A549 (cell line): Measurements from ENCODE around the gene COQ8B. TPM values are rescaled to one million over a fixed set of nuclear protein-coding genes. Genes with fewer than 3 reads are reported as not detected.

Experiments
- ATAC-seq, 2 experiments: fragments of 200-7000 bp in 1 of 2; fragments of >200 bp in 1 of 2; cut with Nextera tagmentation in 1 of 2; cut with Tn5 transposase in 1 of 2; 3 replicates each; pipeline versions ENCODE4 v1.8.0 to v1.9.1; 2018 to 2020; ENCODE audit warnings: mild to moderate bottlenecking in 1 of 2, moderate library complexity in 1 of 2
- CTCF ChIA-PET: fragments of 300-600 bp; sonication (Branson Sonifier 250); formaldehyde crosslinking; extraction: SDS; loops from one replicate; lab custom pipeline; 2021; ENCODE audit warnings: antibody characterized with exemption, inconsistent platforms; lab: Yijun Ruan, JAX
- POLR2A ChIA-PET: fragments of 350-600 bp; formaldehyde crosslinking; extraction: SDS; loops from one replicate; lab custom pipeline; 2021; ENCODE audit warnings: antibody characterized with exemption, inconsistent platforms; lab: Yijun Ruan, JAX
- DNase-seq, 2 experiments: peaks; one replicate each; pipeline versions ENCODE4 v3.0.0 to v3.0.0-alpha.2; 2011 to 2016; ENCODE audit warnings: low read depth in 1 of 2, low spot score in 1 of 2
- FAIRE-seq: peaks from 2 replicates; lab custom pipeline; 2011; peaks lifted over from hg19 to GRCh38; lab: Jason Lieb, UNC
- H3K27ac ChIP-seq, 2 experiments: fragments of >200 bp; sonication (Bioruptor Twin); formaldehyde crosslinking; 3 replicates each; pipeline ENCODE4 v1.5.1; 2016 to 2017
- H3K4me1 ChIP-seq: fragments of >200 bp; sonication (Bioruptor Twin); formaldehyde crosslinking; 3 replicates; pipeline ENCODE4 v1.6.1; 2016
- H3K4me2 ChIP-seq: fragments of >200 bp; sonication (Bioruptor Twin); formaldehyde crosslinking; 3 replicates; pipeline ENCODE4 v1.6.1; 2016
- H3K4me3 ChIP-seq: fragments of >200 bp; sonication (Bioruptor Twin); formaldehyde crosslinking; 3 replicates; pipeline ENCODE4 v1.5.1; 2016
- H3K9me3 ChIP-seq: fragments of >200 bp; sonication (Bioruptor Twin); formaldehyde crosslinking; 3 replicates; pipeline ENCODE4 v1.6.1; 2016
- CBX8 ChIP-seq: fragments of 200-600 bp; sonication (generic); IDR thresholded peaks from 2 replicates; pipeline ENCODE4 v1.6.1; 2016
- CEBPB ChIP-seq, 2 experiments: fragments of >200 bp in 1 of 2; sonication (Bioruptor Twin) in 1 of 2; formaldehyde crosslinking in 1 of 2; IDR thresholded peaks; 2 replicates each; pipeline ENCODE4 v1.6.1; 2012 to 2016
- CHD2 ChIP-seq: fragments of 150-350 bp; IDR thresholded peaks from 2 replicates; pipeline ENCODE4 v1.6.1; 2014; ENCODE audit warnings: low read length; ENCODE audit not compliant: partially characterized antibody
- FOSL2 ChIP-seq, 2 experiments: fragments of 450-650 bp in 1 of 2; fragments of >200 bp in 1 of 2; sonication (Bioruptor Twin) in 1 of 2; formaldehyde crosslinking; IDR thresholded peaks; 2 replicates each; pipeline versions ENCODE4 v1.5.0 to v1.6.1; 2016 to 2020; ENCODE audit warnings: mild to moderate bottlenecking in 1 of 2, moderate library complexity in 1 of 2
- HMGXB4 ChIP-seq: fragments of 250-450 bp; sonication (Bioruptor Pico); IDR thresholded peaks from 2 replicates; pipeline ENCODE4 v1.5.0; 2021; ENCODE audit warnings: mild to moderate bottlenecking, moderate library complexity, borderline replicate concordance
- HOXA7 ChIP-seq: fragments of 250-450 bp; sonication (Bioruptor Pico); IDR thresholded peaks from 2 replicates; pipeline ENCODE4 v1.5.0; 2020; ENCODE audit warnings: mild to moderate bottlenecking, moderate library complexity
- HOXB5 ChIP-seq: fragments of 250-450 bp; sonication (Bioruptor Pico); IDR thresholded peaks from 2 replicates; pipeline ENCODE4 v1.5.0; 2020; ENCODE audit warnings: mild to moderate bottlenecking, moderate library complexity
- JUN ChIP-seq, 2 experiments: fragments of >200 bp; sonication (Bioruptor Twin); formaldehyde crosslinking; IDR thresholded peaks; 2 replicates in 1 of 2; 3 replicates in 1 of 2; pipeline ENCODE4 v1.6.1; 2016 to 2017
- KDM1A ChIP-seq: fragments of 200-600 bp; sonication (generic); IDR thresholded peaks from 2 replicates; pipeline ENCODE4 v1.6.1; 2016; ENCODE audit warnings: low read depth, mild to moderate bottlenecking
- MAFK ChIP-seq: fragments of 450-650 bp; IDR thresholded peaks from 2 replicates; pipeline ENCODE4 v1.6.1; 2014; ENCODE audit not compliant: partially characterized antibody
- NPAS2 ChIP-seq: fragments of 250-450 bp; sonication (Bioruptor Pico); IDR thresholded peaks from 2 replicates; pipeline ENCODE4 v1.8.0; 2022; ENCODE audit warnings: mild to moderate bottlenecking, moderate library complexity, borderline replicate concordance
- PBX3 ChIP-seq: IDR thresholded peaks from 2 replicates; pipeline ENCODE4 v1.6.1; 2012
- PHF8 ChIP-seq: fragments of 200-600 bp; sonication (generic); IDR thresholded peaks from 2 replicates; pipeline ENCODE4 v1.6.1; 2016; ENCODE audit warnings: low read depth, mild to moderate bottlenecking, antibody characterized with exemption, moderate library complexity, borderline replicate concordance
- SREBF2 ChIP-seq: fragments of 450-650 bp; IDR thresholded peaks from 2 replicates; pipeline ENCODE4 v1.6.1; 2014; ENCODE audit warnings: mild to moderate bottlenecking, moderate library complexity
- ZC3H11A ChIP-seq: fragments of 450-650 bp; IDR thresholded peaks from 2 replicates; pipeline ENCODE4 v1.6.1; 2014; ENCODE audit warnings: antibody characterized with exemption, mild to moderate bottlenecking
- ZFP36 ChIP-seq: fragments of 450-650 bp; IDR thresholded peaks from 2 replicates; pipeline ENCODE4 v1.6.1; 2014; ENCODE audit warnings: borderline replicate concordance; ENCODE audit not compliant: partially characterized antibody
- ZNF302 ChIP-seq: fragments of 250-450 bp; sonication (Bioruptor Pico); IDR thresholded peaks from 2 replicates; pipeline ENCODE4 v1.9.0; 2021; ENCODE audit warnings: inconsistent platforms, mild to moderate bottlenecking, moderate library complexity
- ZSCAN20 ChIP-seq: fragments of 250-450 bp; sonication (Bioruptor Pico); IDR thresholded peaks from 2 replicates; pipeline ENCODE4 v1.8.0; 2022; ENCODE audit warnings: mild to moderate bottlenecking, moderate library complexity
- WGBS: methylation state at CpG from one replicate; pipeline ENCODE4 v1.1.6; 2017; ENCODE audit errors: missing lambda C conversion rate; 5-methylcytosine and 5-hydroxymethylcytosine counted together
- polyA plus RNA-seq, 4 experiments: library from polyadenylated mRNA; depleted of rRNA in 3 of 4; stranded (reverse); fragments of >200 nt; fragmentation: RNase III in 1 of 4; extraction: RNeasy Plus Mini Kit Qiagen cat#74134 plus additional on column Dnase treatment in 1 of 4; gene quantifications; 2 replicates in 3 of 4; 3 replicates in 1 of 4; pipeline ENCODE4 v1.2.3, GENCODE V29; 2011 to 2017
- TF ChIP-seq, protein P1 (sequence below): fragments of 250-450 bp; sonication (Bioruptor Pico); IDR thresholded peaks from 2 replicates; pipeline ENCODE4 v1.5.0; 2020; ENCODE audit warnings: low read depth, mild to moderate bottlenecking, moderate library complexity
- TF ChIP-seq, protein P2 (sequence below): fragments of 450-650 bp; IDR thresholded peaks from 2 replicates; pipeline ENCODE4 v1.6.1; 2014; ENCODE audit warnings: antibody characterized with exemption
- TF ChIP-seq, protein P3 (sequence below): fragments of 150-350 bp; IDR thresholded peaks from 2 replicates; pipeline ENCODE4 v1.6.1; 2014; ENCODE audit warnings: low read depth, mild to moderate bottlenecking, low read length

The COQ8B gene
- polyA plus RNA-seq, 2 of the 4 experiments (the other 2 are of a cell fraction): 47.2 to 63.6 TPM

GRCh38 chr19:40666803-40667438, 49.8 kb downstream of the COQ8B start (continued):
- 0 out of 2 replicates have a peak, but pooled peaks have one; percentile 76 for TF ChIP-seq HMGXB4 (CRISPR knock-in tag)
- TF ChIP-seq ZNF302 (CRISPR knock-in tag): 0 out of 2 replicates have a peak, but pooled peaks have one; percentile 29
- TF ChIP-seq, protein P1, sequence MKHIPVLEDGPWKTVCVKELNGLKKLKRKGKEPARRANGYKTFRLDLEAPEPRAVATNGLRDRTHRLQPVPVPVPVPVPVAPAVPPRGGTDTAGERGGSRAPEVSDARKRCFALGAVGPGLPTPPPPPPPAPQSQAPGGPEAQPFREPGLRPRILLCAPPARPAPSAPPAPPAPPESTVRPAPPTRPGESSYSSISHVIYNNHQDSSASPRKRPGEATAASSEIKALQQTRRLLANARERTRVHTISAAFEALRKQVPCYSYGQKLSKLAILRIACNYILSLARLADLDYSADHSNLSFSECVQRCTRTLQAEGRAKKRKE: peak; percentile 70; the same call in 1 of the 2 replicates

GRCh38 chr19:40663695-40664692, 52.7 kb downstream of the COQ8B start:
- ATAC-seq (peak; percentile 28 to 53), FAIRE-seq (peak; percentile 88), DNase-seq (peak in 1 of 2 experiments; percentile 66)
- POLR2A ChIA-PET: interaction anchor here (0.8 to 2.9 kb wide), 15 partner anchors 10 to 599 kb away, joined by 3 to 19 read pairs (median 9); partner anchors contain the start of genes ACTMAP, COQ8B, EGLN2 and ITPKC
- WGBS: 54% methylated on average over 24 of the region's 24 CpGs
- H3K4me2 ChIP-seq: peak overlapping the region; percentile 80
- H3K4me3 ChIP-seq: peak overlapping the region; percentile 57
- H3K27ac ChIP-seq: peak overlapping the region; percentile 81 to 83
- TF ChIP-seq HOXB5 (CRISPR knock-in tag) (0 out of 2 replicates have a peak, but pooled peaks have one; percentile 7), ZFP36 (no peak), JUN (IDR thresholded peaks at IDR 0.05) (no peak), PBX3 (no peak), SREBF2 (no peak), ZSCAN20 (CRISPR knock-in tag) (no peak), FOSL2 (IDR thresholded peaks at IDR 0.05) (no peak), FOSL2 (CRISPR knock-in tag; IDR thresholded peaks at IDR 0.05) (peak; percentile 62)
- TF ChIP-seq, protein P2, sequence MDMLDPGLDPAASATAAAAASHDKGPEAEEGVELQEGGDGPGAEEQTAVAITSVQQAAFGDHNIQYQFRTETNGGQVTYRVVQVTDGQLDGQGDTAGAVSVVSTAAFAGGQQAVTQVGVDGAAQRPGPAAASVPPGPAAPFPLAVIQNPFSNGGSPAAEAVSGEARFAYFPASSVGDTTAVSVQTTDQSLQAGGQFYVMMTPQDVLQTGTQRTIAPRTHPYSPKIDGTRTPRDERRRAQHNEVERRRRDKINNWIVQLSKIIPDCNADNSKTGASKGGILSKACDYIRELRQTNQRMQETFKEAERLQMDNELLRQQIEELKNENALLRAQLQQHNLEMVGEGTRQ: no peak
- CTCF ChIA-PET: interaction anchor here (0.6 to 16.6 kb wide), 94 partner anchors 11 to 658 kb away, joined by 3 to 178 read pairs (median 4); partner anchors contain the start of genes ACTMAP, COQ8B, EGLN2 and ITPKC
- peaks cover 39% of the 10 kb centered on the region for H3K4me1 ChIP-seq
- H3K9me3 ChIP-seq: peaks cover 2% of the 10 kb centered on the region; the same call in 1 of the 3 replicates

DNA sequence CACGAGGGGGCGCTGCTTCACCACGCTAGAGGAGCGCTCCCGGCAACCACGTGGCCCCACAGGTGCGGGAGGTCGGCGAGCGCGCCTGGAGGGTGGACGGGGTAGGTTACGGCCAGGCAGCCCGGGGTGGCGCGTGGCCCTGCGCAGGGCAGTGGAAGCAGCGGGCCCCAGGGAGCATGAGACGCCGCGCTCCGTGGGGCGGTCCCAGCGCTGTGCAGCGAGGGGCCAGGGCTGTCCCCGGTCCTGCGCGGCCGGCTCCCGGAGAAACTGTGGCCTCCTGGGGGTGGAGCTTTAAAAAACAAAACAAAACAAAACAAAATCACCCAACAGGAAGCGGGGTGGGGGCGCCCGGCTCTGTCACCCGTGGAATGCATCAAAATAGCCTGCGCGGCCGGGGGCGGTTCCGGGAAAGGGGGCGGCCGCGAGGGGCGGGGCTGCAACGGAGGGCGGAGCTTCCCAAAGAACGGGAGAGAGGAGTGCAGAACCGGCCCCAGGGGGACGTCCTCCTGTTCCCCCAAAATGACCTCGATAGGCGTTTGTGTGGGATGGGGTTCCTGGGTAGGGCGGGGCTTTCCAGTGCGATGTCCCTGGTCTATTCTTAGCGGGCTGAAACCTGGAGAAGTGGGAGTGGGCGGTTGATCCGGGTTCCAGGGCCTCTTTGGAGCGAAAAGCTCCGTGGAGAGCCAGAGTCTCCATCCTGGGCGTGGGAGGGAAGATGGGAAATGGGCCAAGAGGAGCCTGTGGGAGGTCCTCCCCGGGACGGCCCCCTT, 53.6 kb downstream of the COQ8B start:
- peak; percentile 79 to 87 for ATAC-seq
- ChIA-PET POLR2A (interaction anchor here (0.8 to 2.9 kb wide), 16 partner anchors 9 to 600 kb away, joined by 3 to 19 read pairs (median 8); partner anchors contain the start of genes ACTMAP, COQ8B, EGLN2 and ITPKC), CTCF (interaction anchor here (0.6 to 16.6 kb wide), 95 partner anchors 10 to 659 kb away, joined by 3 to 178 read pairs (median 4); partner anchors contain the start of genes ACTMAP, COQ8B, EGLN2 and ITPKC)
- Histone ChIP-seq H3K4me1 (peaks cover 39% of the 10 kb centered on the region), H3K9me3 (no peaks in the 10 kb centered on the region), H3K4me2 (peak overlapping the region; percentile 80), H3K4me3 (peak overlapping the region; percentile 57), H3K27ac (peak overlapping the region; percentile 81 to 83)
- 1% methylated on average over 54 of the region's 60 CpGs for WGBS
- peak; percentile 95 to 97 for DNase-seq
- FAIRE-seq: peak; percentile 94
- TF ChIP-seq KDM1A (no peak), ZC3H11A (no peak), HOXA7 (CRISPR knock-in tag) (no peak), PHF8 (peak; percentile 92), CEBPB (IDR thresholded peaks at IDR 0.05) (no peak), CHD2 (no peak), MAFK (peak; percentile 1), ZNF302 (CRISPR knock-in tag) (no peak), CBX8 (no peak), NPAS2 (CRISPR knock-in tag) (peak; percentile 98)
- TF ChIP-seq, protein P2: peak; percentile 94
- TF ChIP-seq, protein P3, sequence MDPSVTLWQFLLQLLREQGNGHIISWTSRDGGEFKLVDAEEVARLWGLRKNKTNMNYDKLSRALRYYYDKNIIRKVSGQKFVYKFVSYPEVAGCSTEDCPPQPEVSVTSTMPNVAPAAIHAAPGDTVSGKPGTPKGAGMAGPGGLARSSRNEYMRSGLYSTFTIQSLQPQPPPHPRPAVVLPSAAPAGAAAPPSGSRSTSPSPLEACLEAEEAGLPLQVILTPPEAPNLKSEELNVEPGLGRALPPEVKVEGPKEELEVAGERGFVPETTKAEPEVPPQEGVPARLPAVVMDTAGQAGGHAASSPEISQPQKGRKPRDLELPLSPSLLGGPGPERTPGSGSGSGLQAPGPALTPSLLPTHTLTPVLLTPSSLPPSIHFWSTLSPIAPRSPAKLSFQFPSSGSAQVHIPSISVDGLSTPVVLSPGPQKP: no peak
